HEK293 (cell line): ENCODE measurements around the gene NUP107.

Source experiments
- CTCF ChIA-PET: fragments of 350-600 bp; formaldehyde crosslinking; extraction: SDS; loops from one replicate; lab custom pipeline; 2021; ENCODE audit warnings: antibody characterized with exemption; lab: Yijun Ruan, JAX
- POLR2A ChIA-PET: fragments of 300-600 bp; formaldehyde crosslinking; extraction: SDS; loops from one replicate; lab custom pipeline; 2020; ENCODE audit warnings: antibody characterized with exemption, inconsistent platforms; lab: Yijun Ruan, JAX
- H3K27ac ChIP-seq: fragments of 200-500 bp; sonication (Bioruptor generic); 2 replicates; pipeline ENCODE4 v1.5.1; 2014; ENCODE audit warnings: low read depth, low read length, control low read depth, inconsistent platforms; ENCODE audit errors: extremely low read depth
- H3K36me3 ChIP-seq, 2 experiments: fragments of 200-500 bp in 1 of 2; sonication (Bioruptor generic) in 1 of 2; 1 replicate in 1 of 2; 2 replicates in 1 of 2; pipeline ENCODE4 v1.5.1; 2014 to 2017; ENCODE audit warnings: inconsistent platforms in 2 of 2, low read length in 2 of 2; ENCODE audit not compliant: control insufficient read depth in 2 of 2, insufficient read depth in 1 of 2
- H3K4me1 ChIP-seq: fragments of 200-500 bp; sonication (Bioruptor generic); 2 replicates; pipeline ENCODE4 v1.5.1; 2014; ENCODE audit warnings: mild to moderate bottlenecking, low read length, inconsistent platforms; ENCODE audit not compliant: control insufficient read depth, insufficient read depth
- H3K4me3 ChIP-seq: 2 replicates; pipeline ENCODE4 v1.5.1; 2011; ENCODE audit warnings: low read depth, mild to moderate bottlenecking, control low read depth, low read length, moderate library complexity
- H3K9me3 ChIP-seq: fragments of 200-500 bp; sonication (Bioruptor generic); 2 replicates; pipeline ENCODE4 v1.5.1; 2014; ENCODE audit warnings: low read depth, low read length, inconsistent platforms; ENCODE audit not compliant: control insufficient read depth, insufficient read depth
- BCL11B ChIP-seq: fragments of 450-650 bp; formaldehyde crosslinking; IDR thresholded peaks from 2 replicates; pipeline ENCODE4 v1.5.1; 2016; ENCODE audit warnings: low read depth, missing biosample characterization, missing genetic modification characterization
- GLI2 ChIP-seq: fragments of 450-650 bp; formaldehyde crosslinking; IDR thresholded peaks from 2 replicates; pipeline ENCODE4; 2017; ENCODE audit warnings: missing biosample characterization, missing genetic modification characterization, low read depth, borderline replicate concordance
- SP3 ChIP-seq: fragments of 450-650 bp; formaldehyde crosslinking; IDR thresholded peaks from 2 replicates; pipeline ENCODE4 v1.5.1; 2016; ENCODE audit warnings: missing biosample characterization, missing genetic modification characterization
- ZBTB48 ChIP-seq: fragments of 450-650 bp; formaldehyde crosslinking; IDR thresholded peaks from 2 replicates; pipeline ENCODE4 v1.5.1; 2016; ENCODE audit warnings: missing biosample characterization, missing genetic modification characterization
- ZFP69B ChIP-seq: fragments of 450-650 bp; formaldehyde crosslinking; IDR thresholded peaks from 2 replicates; pipeline ENCODE4 v1.5.1; 2016; ENCODE audit warnings: missing biosample characterization, missing genetic modification characterization
- ZNF114 ChIP-seq: fragments of 450-650 bp; formaldehyde crosslinking; IDR thresholded peaks from 2 replicates; pipeline ENCODE4 v1.5.0; 2017; ENCODE audit warnings: missing biosample characterization, missing genetic modification characterization
- ZNF214 ChIP-seq: fragments of 450-650 bp; formaldehyde crosslinking; IDR thresholded peaks from 2 replicates; pipeline ENCODE4 v1.5.1; 2017; ENCODE audit warnings: missing biosample characterization, mild to moderate bottlenecking, missing genetic modification characterization, borderline replicate concordance
- ZNF292 ChIP-seq: fragments of 450-650 bp; formaldehyde crosslinking; IDR thresholded peaks from 2 replicates; pipeline ENCODE4 v1.5.1; 2016; ENCODE audit warnings: low read depth, missing biosample characterization, missing genetic modification characterization, borderline replicate concordance
- ZNF335 ChIP-seq: fragments of 450-650 bp; formaldehyde crosslinking; conservative IDR thresholded peaks from 2 replicates; pipeline ENCODE4 v1.5.1; 2016; ENCODE audit warnings: missing biosample characterization, missing genetic modification characterization
- ZNF354C ChIP-seq: fragments of 450-650 bp; formaldehyde crosslinking; IDR thresholded peaks from 2 replicates; pipeline ENCODE4 v1.5.1; 2016; ENCODE audit warnings: missing biosample characterization, missing genetic modification characterization, low read depth, borderline replicate concordance
- ZNF48 ChIP-seq: fragments of 450-650 bp; formaldehyde crosslinking; IDR thresholded peaks from 2 replicates; pipeline ENCODE4 v1.5.1; 2016; ENCODE audit warnings: missing biosample characterization, missing genetic modification characterization
- ZNF549 ChIP-seq: fragments of 450-650 bp; IDR thresholded peaks from 2 replicates; pipeline ENCODE4 v1.5.1; 2018; ENCODE audit warnings: missing biosample characterization, missing genetic modification characterization, mild to moderate bottlenecking, inconsistent platforms, moderate library complexity
- ZNF624 ChIP-seq: fragments of 450-650 bp; formaldehyde crosslinking; IDR thresholded peaks from 2 replicates; pipeline ENCODE4 v1.5.1; 2017; ENCODE audit warnings: missing biosample characterization, missing genetic modification characterization
- ZNF670 ChIP-seq: fragments of 450-650 bp; formaldehyde crosslinking; IDR thresholded peaks from 2 replicates; pipeline ENCODE4 v1.5.1; 2016; ENCODE audit warnings: missing biosample characterization, missing genetic modification characterization, low read depth
- TF ChIP-seq, protein P1 (sequence below): fragments of 450-650 bp; formaldehyde crosslinking; IDR thresholded peaks from 2 replicates; pipeline ENCODE4 v1.5.1; 2017; ENCODE audit warnings: missing biosample characterization, missing genetic modification characterization
- TF ChIP-seq, protein P2 (sequence below): fragments of 450-650 bp; formaldehyde crosslinking; IDR thresholded peaks from 2 replicates; pipeline ENCODE4 v1.5.1; 2016; ENCODE audit warnings: missing biosample characterization, missing genetic modification characterization, borderline replicate concordance
- TF ChIP-seq, protein P3 (sequence below): fragments of 450-650 bp; formaldehyde crosslinking; IDR thresholded peaks from 2 replicates; pipeline ENCODE4 v1.5.1; 2016; ENCODE audit warnings: missing biosample characterization, missing genetic modification characterization
- TF ChIP-seq, protein P4 (sequence below): fragments of 450-650 bp; formaldehyde crosslinking; IDR thresholded peaks from 2 replicates; pipeline ENCODE4 v1.5.1; 2017; ENCODE audit warnings: missing biosample characterization, missing genetic modification characterization
- TF ChIP-seq, protein P5 (sequence below): fragments of 450-650 bp; formaldehyde crosslinking; IDR thresholded peaks from 2 replicates; pipeline ENCODE4 v1.5.0; 2017; ENCODE audit warnings: missing biosample characterization, missing genetic modification characterization, borderline replicate concordance
- TF ChIP-seq, protein P6 (sequence below): fragments of 450-650 bp; formaldehyde crosslinking; IDR thresholded peaks from 2 replicates; pipeline ENCODE4 v1.5.1; 2016; ENCODE audit warnings: missing biosample characterization, missing genetic modification characterization

Gene NUP107

DNA sequence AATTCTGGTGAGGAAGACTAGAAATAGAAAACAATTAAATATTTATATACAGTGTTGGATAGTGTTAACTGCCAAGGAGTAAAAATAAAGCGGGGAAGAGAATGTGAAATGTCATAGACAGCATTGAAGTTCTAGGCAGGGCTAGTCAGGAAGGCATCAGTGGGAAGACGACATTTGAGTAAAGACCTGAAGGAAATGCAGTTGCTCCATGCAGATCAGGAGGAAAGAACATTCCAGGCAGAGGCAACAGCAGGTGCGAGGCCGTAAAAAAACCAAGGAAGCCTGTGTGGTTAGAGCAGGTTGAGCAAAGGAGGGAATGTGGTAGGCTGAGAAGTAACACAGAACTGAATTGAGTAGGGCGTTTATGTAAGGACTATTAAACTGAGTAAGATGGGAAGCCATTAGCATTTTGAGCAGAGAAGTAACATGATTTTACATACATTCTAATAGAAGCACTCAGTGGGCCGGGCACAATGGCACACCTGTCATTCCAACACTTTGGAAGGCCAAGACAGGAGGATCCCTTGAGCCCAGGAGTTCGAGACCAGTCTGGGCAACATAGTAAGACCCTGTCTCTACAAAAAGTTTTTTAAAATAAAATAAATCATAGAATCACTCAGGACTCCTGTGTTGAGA lies 74.1 kb downstream of the NUP107 start:
- Histone ChIP-seq H3K9me3 (no peaks in the 10 kb centered on the region), H3K4me3 (no peak overlapping the region), H3K36me3 (peaks cover 24 to 60% of the 10 kb centered on the region in 2 experiments), H3K4me1 (no peaks in the 10 kb centered on the region), H3K27ac (no peak overlapping the region)
- no peak for TF ChIP-seq ZNF48 (tag by site-specific recombination)
- no peak for TF ChIP-seq ZNF670 (tag by site-specific recombination)
- TF ChIP-seq GLI2 (tag by site-specific recombination) = no peak
- no peak for TF ChIP-seq BCL11B
- no peak for TF ChIP-seq SP3 (tag by site-specific recombination)
- no peak for TF ChIP-seq ZNF214
- no peak for TF ChIP-seq ZNF292 (tag by site-specific recombination)
- TF ChIP-seq ZFP69B (tag by site-specific recombination) = no peak
- no peak for TF ChIP-seq ZNF624 (tag by site-specific recombination)
- TF ChIP-seq, protein P1, sequence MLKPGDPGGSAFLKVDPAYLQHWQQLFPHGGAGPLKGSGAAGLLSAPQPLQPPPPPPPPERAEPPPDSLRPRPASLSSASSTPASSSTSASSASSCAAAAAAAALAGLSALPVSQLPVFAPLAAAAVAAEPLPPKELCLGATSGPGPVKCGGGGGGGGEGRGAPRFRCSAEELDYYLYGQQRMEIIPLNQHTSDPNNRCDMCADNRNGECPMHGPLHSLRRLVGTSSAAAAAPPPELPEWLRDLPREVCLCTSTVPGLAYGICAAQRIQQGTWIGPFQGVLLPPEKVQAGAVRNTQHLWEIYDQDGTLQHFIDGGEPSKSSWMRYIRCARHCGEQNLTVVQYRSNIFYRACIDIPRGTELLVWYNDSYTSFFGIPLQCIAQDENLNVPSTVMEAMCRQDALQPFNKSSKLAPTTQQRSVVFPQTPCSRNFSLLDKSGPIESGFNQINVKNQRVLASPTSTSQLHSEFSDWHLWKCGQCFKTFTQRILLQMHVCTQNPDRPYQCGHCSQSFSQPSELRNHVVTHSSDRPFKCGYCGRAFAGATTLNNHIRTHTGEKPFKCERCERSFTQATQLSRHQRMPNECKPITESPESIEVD (tag by site-specific recombination) = no peak
- TF ChIP-seq, protein P2, sequence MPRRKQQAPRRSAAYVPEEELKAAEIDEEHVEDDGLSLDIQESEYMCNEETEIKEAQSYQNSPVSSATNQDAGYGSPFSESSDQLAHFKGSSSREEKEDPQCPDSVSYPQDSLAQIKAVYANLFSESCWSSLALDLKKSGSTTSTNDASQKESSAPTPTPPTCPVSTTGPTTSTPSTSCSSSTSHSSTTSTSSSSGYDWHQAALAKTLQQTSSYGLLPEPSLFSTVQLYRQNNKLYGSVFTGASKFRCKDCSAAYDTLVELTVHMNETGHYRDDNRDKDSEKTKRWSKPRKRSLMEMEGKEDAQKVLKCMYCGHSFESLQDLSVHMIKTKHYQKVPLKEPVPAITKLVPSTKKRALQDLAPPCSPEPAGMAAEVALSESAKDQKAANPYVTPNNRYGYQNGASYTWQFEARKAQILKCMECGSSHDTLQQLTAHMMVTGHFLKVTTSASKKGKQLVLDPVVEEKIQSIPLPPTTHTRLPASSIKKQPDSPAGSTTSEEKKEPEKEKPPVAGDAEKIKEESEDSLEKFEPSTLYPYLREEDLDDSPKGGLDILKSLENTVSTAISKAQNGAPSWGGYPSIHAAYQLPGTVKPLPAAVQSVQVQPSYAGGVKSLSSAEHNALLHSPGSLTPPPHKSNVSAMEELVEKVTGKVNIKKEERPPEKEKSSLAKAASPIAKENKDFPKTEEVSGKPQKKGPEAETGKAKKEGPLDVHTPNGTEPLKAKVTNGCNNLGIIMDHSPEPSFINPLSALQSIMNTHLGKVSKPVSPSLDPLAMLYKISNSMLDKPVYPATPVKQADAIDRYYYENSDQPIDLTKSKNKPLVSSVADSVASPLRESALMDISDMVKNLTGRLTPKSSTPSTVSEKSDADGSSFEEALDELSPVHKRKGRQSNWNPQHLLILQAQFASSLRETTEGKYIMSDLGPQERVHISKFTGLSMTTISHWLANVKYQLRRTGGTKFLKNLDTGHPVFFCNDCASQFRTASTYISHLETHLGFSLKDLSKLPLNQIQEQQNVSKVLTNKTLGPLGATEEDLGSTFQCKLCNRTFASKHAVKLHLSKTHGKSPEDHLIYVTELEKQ = no peak
- TF ChIP-seq, protein P3, sequence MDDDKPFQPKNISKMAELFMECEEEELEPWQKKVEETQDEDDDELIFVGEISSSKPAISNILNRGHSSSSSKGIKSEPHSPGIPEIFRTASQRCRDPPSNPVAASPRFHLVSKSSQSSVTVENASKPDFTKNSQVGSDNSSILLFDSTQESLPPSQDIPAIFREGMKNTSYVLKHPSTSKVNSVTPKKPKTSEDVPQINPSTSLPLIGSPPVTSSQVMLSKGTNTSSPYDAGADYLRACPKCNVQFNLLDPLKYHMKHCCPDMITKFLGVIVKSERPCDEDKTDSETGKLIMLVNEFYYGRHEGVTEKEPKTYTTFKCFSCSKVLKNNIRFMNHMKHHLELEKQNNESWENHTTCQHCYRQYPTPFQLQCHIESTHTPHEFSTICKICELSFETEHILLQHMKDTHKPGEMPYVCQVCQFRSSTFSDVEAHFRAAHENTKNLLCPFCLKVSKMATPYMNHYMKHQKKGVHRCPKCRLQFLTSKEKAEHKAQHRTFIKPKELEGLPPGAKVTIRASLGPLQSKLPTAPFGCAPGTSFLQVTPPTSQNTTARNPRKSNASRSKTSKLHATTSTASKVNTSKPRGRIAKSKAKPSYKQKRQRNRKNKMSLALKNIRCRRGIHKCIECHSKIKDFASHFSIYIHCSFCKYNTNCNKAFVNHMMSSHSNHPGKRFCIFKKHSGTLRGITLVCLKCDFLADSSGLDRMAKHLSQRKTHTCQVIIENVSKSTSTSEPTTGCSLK (tag by site-specific recombination) = no peak
- TF ChIP-seq ZNF335 (tag by site-specific recombination) = no peak
- TF ChIP-seq ZBTB48 (tag by site-specific recombination) = no peak
- no peak for TF ChIP-seq ZNF114 (tag by site-specific recombination)
- TF ChIP-seq, protein P4, sequence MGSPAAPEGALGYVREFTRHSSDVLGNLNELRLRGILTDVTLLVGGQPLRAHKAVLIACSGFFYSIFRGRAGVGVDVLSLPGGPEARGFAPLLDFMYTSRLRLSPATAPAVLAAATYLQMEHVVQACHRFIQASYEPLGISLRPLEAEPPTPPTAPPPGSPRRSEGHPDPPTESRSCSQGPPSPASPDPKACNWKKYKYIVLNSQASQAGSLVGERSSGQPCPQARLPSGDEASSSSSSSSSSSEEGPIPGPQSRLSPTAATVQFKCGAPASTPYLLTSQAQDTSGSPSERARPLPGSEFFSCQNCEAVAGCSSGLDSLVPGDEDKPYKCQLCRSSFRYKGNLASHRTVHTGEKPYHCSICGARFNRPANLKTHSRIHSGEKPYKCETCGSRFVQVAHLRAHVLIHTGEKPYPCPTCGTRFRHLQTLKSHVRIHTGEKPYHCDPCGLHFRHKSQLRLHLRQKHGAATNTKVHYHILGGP = no peak
- TF ChIP-seq, protein P5, sequence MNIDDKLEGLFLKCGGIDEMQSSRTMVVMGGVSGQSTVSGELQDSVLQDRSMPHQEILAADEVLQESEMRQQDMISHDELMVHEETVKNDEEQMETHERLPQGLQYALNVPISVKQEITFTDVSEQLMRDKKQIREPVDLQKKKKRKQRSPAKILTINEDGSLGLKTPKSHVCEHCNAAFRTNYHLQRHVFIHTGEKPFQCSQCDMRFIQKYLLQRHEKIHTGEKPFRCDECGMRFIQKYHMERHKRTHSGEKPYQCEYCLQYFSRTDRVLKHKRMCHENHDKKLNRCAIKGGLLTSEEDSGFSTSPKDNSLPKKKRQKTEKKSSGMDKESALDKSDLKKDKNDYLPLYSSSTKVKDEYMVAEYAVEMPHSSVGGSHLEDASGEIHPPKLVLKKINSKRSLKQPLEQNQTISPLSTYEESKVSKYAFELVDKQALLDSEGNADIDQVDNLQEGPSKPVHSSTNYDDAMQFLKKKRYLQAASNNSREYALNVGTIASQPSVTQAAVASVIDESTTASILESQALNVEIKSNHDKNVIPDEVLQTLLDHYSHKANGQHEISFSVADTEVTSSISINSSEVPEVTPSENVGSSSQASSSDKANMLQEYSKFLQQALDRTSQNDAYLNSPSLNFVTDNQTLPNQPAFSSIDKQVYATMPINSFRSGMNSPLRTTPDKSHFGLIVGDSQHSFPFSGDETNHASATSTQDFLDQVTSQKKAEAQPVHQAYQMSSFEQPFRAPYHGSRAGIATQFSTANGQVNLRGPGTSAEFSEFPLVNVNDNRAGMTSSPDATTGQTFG (tag by site-specific recombination) = no peak
- no peak for TF ChIP-seq ZNF549 (tag by site-specific recombination)
- TF ChIP-seq, protein P6, sequence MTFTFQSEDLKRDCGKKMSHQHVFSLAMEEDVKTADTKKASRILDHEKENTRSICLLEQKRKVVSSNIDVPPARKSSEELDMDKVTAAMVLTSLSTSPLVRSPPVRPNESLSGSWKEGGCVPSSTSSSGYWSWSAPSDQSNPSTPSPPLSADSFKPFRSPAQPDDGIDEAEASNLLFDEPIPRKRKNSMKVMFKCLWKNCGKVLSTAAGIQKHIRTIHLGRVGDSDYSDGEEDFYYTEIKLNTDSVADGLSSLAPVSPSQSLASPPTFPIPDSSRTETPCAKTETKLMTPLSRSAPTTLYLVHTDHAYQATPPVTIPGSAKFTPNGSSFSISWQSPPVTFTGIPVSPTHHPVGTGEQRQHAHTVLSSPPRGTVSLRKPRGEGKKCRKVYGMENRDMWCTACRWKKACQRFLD (tag by site-specific recombination) = no peak
- TF ChIP-seq ZNF354C = no peak
- POLR2A ChIA-PET = no interaction called here
- CTCF ChIA-PET = no interaction called here
